ENCODE results near the gene SCG5. TPM values are rescaled to one million over a fixed set of nuclear protein-coding genes. Genes with fewer than 3 reads are reported as not detected.

The SCG5 gene
- total and polyA plus RNA-seq, 2 donors from 2014 or later = 1.3 to 1.6 TPM

DNA sequence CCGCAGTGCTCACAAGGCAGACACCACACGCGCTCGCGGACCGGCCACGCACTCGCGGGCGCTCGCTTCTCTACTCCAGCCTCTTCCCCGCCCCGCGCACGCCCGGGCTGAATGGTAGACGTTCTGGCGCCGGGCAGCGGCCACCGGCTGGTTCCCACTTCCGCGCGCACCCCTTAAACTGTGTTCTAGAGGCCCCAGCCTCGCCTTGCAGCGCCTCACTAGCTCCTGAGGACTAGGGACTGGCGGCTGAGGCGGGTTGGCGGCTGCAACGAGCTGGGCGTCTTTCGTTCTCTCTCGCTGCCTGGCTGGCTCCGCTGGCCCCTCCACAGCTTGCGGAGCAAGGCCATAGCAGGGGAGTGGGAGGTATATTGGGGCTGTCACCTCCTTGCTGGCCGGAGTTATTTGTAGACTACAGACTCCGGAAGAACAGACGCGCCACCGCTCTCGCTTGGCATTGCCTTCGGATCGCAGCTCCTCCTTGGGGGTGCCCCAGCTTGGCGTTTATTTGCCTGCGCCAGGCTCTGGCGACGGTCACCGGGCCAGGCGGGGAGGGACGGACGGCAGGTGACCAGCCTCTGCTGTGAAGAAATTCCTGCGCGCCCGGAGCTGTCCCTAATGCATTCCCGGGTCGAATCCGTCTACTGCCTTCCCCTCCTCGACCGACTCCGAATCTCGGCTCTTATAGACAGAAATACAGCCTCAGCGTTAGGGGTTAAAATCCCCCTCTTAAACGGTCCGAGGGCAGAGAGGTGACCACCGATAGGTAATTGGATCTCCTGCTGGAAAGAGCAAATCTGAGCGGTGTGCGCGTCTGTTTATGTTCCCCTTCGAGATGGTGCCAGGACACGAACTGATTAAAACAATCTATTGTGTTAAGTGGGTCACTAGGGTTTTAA is 77.6 kb downstream of the SCG5 start:
- TF ChIP-seq CTCF (IDR thresholded peaks at IDR 0.05; ENCODE audit: borderline replicate concordance, extremely low read depth, insufficient read depth) = no peak
- DNase-seq (peak; percentile 40 to 68 (median 57)), FAIRE-seq (no peak)
- intact Hi-C loops (cut with DNase I) = no loop called here
- H3K4me3 ChIP-seq (ENCODE audit: low read length in 3 of 3) = no peak overlapping the region
- no peak overlapping the region for H3K9ac ChIP-seq (ENCODE audit: low read length in 3 of 3)
- peaks cover 0 to 6% (median 0%) of the 10 kb centered on the region in 3 donors for H3K4me1 ChIP-seq (ENCODE audit: control insufficient read depth in 2 of 3, insufficient read depth in 2 of 3, low read depth in 1 of 3, low read length in 3 of 3)
- no peaks in the 10 kb centered on the region for H3K36me3 ChIP-seq (ENCODE audit: control insufficient read depth in 2 of 3, insufficient read depth in 3 of 3, low read length in 3 of 3)
- H3K27me3 ChIP-seq (ENCODE audit: control insufficient read depth, insufficient read depth, low read length) = peaks cover 48% of the 10 kb centered on the region
- no peak overlapping the region for H3K27ac ChIP-seq (ENCODE audit: low read depth in 2 of 2, low read length in 2 of 2)
- no peaks in the 10 kb centered on the region for H3K9me3 ChIP-seq (ENCODE audit: control insufficient read depth in 2 of 3, insufficient read depth in 1 of 3, low read length in 3 of 3)

- no peaks in the 10 kb centered on the region for H3K9me3 ChIP-seq (ENCODE audit: control insufficient read depth in 2 of 3, insufficient read depth in 1 of 3, low read length in 3 of 3)
Observed at GRCh38 chr15:32721596-32721995, 80.1 kb downstream of the SCG5 start.

GRCh38 chr15:32722136-32722535 is 80.6 kb downstream of the SCG5 start:
- H3K27ac ChIP-seq (ENCODE audit: low read depth in 2 of 2, low read length in 2 of 2) = no peak overlapping the region
- no peak for TF ChIP-seq CTCF (IDR thresholded peaks at IDR 0.05; ENCODE audit: borderline replicate concordance, extremely low read depth, insufficient read depth)
- intact Hi-C loops (cut with DNase I) = no loop called here
- H3K27me3 ChIP-seq (ENCODE audit: control insufficient read depth, insufficient read depth, low read length) = peaks cover 20% of the 10 kb centered on the region
- H3K4me3 ChIP-seq (ENCODE audit: low read length in 3 of 3) = no peak overlapping the region
- H3K9me3 ChIP-seq (ENCODE audit: control insufficient read depth in 2 of 3, insufficient read depth in 1 of 3, low read length in 3 of 3) = no peaks in the 10 kb centered on the region
- DNase-seq (no peak), FAIRE-seq (no peak)
- H3K36me3 ChIP-seq (ENCODE audit: control insufficient read depth in 2 of 3, insufficient read depth in 3 of 3, low read length in 3 of 3) = no peaks in the 10 kb centered on the region
- H3K9ac ChIP-seq (ENCODE audit: low read length in 3 of 3) = no peak overlapping the region
- H3K4me1 ChIP-seq (ENCODE audit: control insufficient read depth in 2 of 3, insufficient read depth in 2 of 3, low read depth in 1 of 3, low read length in 3 of 3) = peaks cover 0 to 6% (median 0%) of the 10 kb centered on the region in 3 donors

More at GRCh38 chr15:32721596-32721995, 80.1 kb downstream of the SCG5 start:
- intact Hi-C loops (cut with DNase I) = no loop called here
- no peak for FAIRE-seq
- H3K4me1 ChIP-seq (ENCODE audit: control insufficient read depth in 2 of 3, insufficient read depth in 2 of 3, low read depth in 1 of 3, low read length in 3 of 3) = peaks cover 0 to 6% (median 0%) of the 10 kb centered on the region in 3 donors
- no peak overlapping the region for H3K27ac ChIP-seq (ENCODE audit: low read depth in 2 of 2, low read length in 2 of 2)
- no peaks in the 10 kb centered on the region for H3K36me3 ChIP-seq (ENCODE audit: control insufficient read depth in 2 of 3, insufficient read depth in 3 of 3, low read length in 3 of 3)
- no peak overlapping the region for H3K9ac ChIP-seq (ENCODE audit: low read length in 3 of 3)
- TF ChIP-seq CTCF (IDR thresholded peaks at IDR 0.05; ENCODE audit: borderline replicate concordance, extremely low read depth, insufficient read depth) = no peak
- DNase-seq = no peak
- no peak overlapping the region for H3K4me3 ChIP-seq (ENCODE audit: low read length in 3 of 3)
- peaks cover 25% of the 10 kb centered on the region for H3K27me3 ChIP-seq (ENCODE audit: control insufficient read depth, insufficient read depth, low read length)
